ENCODE results near the gene PFDN2. TPM values are rescaled to one million over a fixed set of nuclear protein-coding genes. Genes with fewer than 3 reads are reported as not detected.
"Not testable (repeated sequence)": the region's sequence is repeated elsewhere in the genome, so short reads cannot be mapped to it uniquely, and the experiment has no call there.

PFDN2 gene
- total and polyA plus RNA-seq, 2 donors (not counting 3 experiments of a cell fraction or from before 2014, with no cell fraction given) = 104 to 157 TPM

DNA sequence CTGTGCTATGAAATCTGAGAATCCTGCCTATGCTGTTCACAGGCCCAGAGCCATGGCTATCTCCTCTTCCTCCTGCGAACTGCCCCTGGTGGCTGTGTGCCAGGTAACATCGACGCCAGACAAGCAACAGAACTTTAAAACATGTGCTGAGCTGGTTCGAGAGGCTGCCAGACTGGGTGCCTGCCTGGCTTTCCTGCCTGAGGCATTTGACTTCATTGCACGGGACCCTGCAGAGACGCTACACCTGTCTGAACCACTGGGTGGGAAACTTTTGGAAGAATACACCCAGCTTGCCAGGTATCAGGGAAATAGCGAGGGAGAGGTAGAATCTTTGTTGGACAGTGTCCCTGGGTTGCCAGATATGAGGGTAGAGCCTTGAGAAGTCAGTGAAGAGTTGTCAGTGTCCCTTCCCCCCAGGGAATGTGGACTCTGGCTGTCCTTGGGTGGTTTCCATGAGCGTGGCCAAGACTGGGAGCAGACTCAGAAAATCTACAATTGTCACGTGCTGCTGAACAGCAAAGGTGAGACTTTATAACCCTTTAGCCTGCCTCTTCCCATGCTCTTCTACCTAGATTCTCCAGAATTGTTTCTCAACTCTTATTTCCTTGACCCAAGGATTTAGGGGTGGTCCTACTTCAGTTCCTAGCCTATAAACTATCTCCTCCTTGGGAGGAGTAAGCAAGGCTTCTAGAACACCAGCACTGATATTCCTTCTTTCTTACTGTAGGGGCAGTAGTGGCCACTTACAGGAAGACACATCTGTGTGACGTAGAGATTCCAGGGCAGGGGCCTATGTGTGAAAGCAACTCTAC, 1.5 kb upstream of the PFDN2 start:
- Histone ChIP-seq H3K9me3 (replicated peaks; ENCODE audit: control insufficient read depth, insufficient read depth, low read length) (no peaks in the 10 kb centered on the region), H3K9me1 (replicated peaks; ENCODE audit: control insufficient read depth, extremely low read depth, insufficient read depth, low read length) (no peaks in the 10 kb centered on the region), H3K4me3 (replicated peaks in 1 of 3; ENCODE audit: insufficient read depth in 1 of 3, low read depth in 1 of 3, low read length in 3 of 3) (peak overlapping the region in 1 of 3 experiments; percentile 65), H3K27ac (ENCODE audit: insufficient read depth, low read depth, low read length) (peak overlapping the region; percentile 66), H4K20me1 (replicated peaks; ENCODE audit: control insufficient read depth, extremely low read depth, insufficient read depth, low read length) (no peaks in the 10 kb centered on the region), H2AFZ (ENCODE audit: low read depth, low read length) (no peak overlapping the region), H3K9ac (replicated peaks; ENCODE audit: extremely low read depth, insufficient read depth, low read length) (peak overlapping the region; percentile 89), H3K79me2 (ENCODE audit: control insufficient read depth, insufficient read depth, low read length) (peaks cover 41% of the 10 kb centered on the region), H3K36me3 (ENCODE audit: control insufficient read depth in 2 of 2, extremely low read depth in 1 of 2, insufficient read depth in 2 of 2, low read length in 2 of 2) (peaks cover 13 to 35% of the 10 kb centered on the region in 2 experiments), H3K4me1 (ENCODE audit: control insufficient read depth, extremely low read depth, insufficient read depth, low read length) (peaks cover 30% of the 10 kb centered on the region), H3K4me2 (ENCODE audit: insufficient read depth, low read length) (peak overlapping the region; percentile 57), H3K27me3 (ENCODE audit: control insufficient read depth in 2 of 2, insufficient read depth in 2 of 2, low read length in 2 of 2) (no peaks in the 10 kb centered on the region)
- intact Hi-C loops (cut with micrococcal nuclease) (loop anchor here (1.0 to 5.0 kb wide), 3 partner anchors 34 to 193 kb away; partner anchors contain the start of genes SDHC, UFC1 and USP21), dilution Hi-C loops (cut with MboI; ENCODE audit: extremely low pct_ligation_motif_present, low sequenced_read_pairs) (no loop called here)
- peak; percentile 56 for FAIRE-seq
- no TSS peak for BruUV-seq (replicated peaks)
- POLR2A ChIA-PET = no interaction called here
- peak; percentile 55 for DNase-seq (ENCODE audit: low read depth, low spot score)
- TF ChIP-seq JUN (IDR thresholded peaks at IDR 0.05; ENCODE audit: borderline replicate concordance, insufficient read depth, insufficient read length, low read depth) (no peak), POLR2A (IDR thresholded peaks at IDR 0.05; ENCODE audit: low read depth, low read length) (no peak), MYC (IDR thresholded peaks at IDR 0.05; ENCODE audit: low read depth, low read length) (no peak), GATA2 (IDR thresholded peaks at IDR 0.05; ENCODE audit: insufficient read depth, insufficient read length, low read depth, low read length) (no peak), EZH2 (IDR thresholded peaks at IDR 0.05; ENCODE audit: borderline replicate concordance, low read depth, low read length, severe bottlenecking) (no peak), FOS (IDR thresholded peaks at IDR 0.05; ENCODE audit: borderline replicate concordance, insufficient read depth, low read length) (no peak), POLR2AphosphoS5 (IDR thresholded peaks at IDR 0.05; ENCODE audit: insufficient read depth, low read depth, low read length) (peak; percentile 15)
- TF ChIP-seq, protein P1, sequence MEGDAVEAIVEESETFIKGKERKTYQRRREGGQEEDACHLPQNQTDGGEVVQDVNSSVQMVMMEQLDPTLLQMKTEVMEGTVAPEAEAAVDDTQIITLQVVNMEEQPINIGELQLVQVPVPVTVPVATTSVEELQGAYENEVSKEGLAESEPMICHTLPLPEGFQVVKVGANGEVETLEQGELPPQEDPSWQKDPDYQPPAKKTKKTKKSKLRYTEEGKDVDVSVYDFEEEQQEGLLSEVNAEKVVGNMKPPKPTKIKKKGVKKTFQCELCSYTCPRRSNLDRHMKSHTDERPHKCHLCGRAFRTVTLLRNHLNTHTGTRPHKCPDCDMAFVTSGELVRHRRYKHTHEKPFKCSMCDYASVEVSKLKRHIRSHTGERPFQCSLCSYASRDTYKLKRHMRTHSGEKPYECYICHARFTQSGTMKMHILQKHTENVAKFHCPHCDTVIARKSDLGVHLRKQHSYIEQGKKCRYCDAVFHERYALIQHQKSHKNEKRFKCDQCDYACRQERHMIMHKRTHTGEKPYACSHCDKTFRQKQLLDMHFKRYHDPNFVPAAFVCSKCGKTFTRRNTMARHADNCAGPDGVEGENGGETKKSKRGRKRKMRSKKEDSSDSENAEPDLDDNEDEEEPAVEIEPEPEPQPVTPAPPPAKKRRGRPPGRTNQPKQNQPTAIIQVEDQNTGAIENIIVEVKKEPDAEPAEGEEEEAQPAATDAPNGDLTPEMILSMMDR (IDR thresholded peaks at IDR 0.05; ENCODE audit: extremely low read depth in 1 of 2, insufficient read depth in 1 of 2, low read depth in 1 of 2, low read length in 2 of 2) = peak; percentile 37 to 39
- TF ChIP-seq, protein P2, sequence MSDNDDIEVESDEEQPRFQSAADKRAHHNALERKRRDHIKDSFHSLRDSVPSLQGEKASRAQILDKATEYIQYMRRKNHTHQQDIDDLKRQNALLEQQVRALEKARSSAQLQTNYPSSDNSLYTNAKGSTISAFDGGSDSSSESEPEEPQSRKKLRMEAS (IDR thresholded peaks at IDR 0.05; ENCODE audit: insufficient read depth, insufficient read length) = no peak
- CTCF ChIA-PET = interaction anchor here (1.1 to 1.9 kb wide), 3 partner anchors 13 to 263 kb away, joined by 3 to 4 read pairs (median 3); partner anchors contain the start of gene DEDD

DNA sequence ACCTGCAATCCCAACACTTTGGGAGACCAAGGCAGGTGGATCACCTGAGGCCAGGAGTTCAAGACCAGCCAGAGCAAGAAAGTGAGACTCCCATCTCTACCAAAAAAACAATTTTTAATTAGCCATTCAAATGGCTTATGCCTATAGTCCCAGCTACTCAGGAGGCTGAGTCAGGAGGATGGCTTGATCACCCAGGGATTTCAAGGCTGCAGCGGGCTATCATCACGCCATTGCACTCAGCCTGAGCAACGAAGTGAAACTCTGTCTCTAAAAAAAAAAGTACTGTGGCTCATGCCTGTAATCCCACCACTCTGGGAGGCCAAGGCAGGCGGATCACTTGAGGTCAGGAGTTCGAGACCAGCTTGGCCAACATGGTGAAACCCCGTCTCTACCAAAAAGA, 1.9 kb downstream of the PFDN2 start:
- H3K4me2 ChIP-seq (ENCODE audit: insufficient read depth, low read length); H3K27me3 ChIP-seq (ENCODE audit: control insufficient read depth in 2 of 2, insufficient read depth in 2 of 2, low read length in 2 of 2); POLR2A ChIA-PET; H2AFZ ChIP-seq (ENCODE audit: low read depth, low read length); BruUV-seq (replicated peaks); H3K36me3 ChIP-seq (ENCODE audit: control insufficient read depth in 2 of 2, extremely low read depth in 1 of 2, insufficient read depth in 2 of 2, low read length in 2 of 2); DNase-seq (ENCODE audit: low read depth, low spot score); H3K9ac ChIP-seq (replicated peaks; ENCODE audit: extremely low read depth, insufficient read depth, low read length); H4K20me1 ChIP-seq (replicated peaks; ENCODE audit: control insufficient read depth, extremely low read depth, insufficient read depth, low read length); H3K9me1 ChIP-seq (replicated peaks; ENCODE audit: control insufficient read depth, extremely low read depth, insufficient read depth, low read length); FAIRE-seq; dilution Hi-C loops (cut with MboI; ENCODE audit: extremely low pct_ligation_motif_present, low sequenced_read_pairs); H3K9me3 ChIP-seq (replicated peaks; ENCODE audit: control insufficient read depth, insufficient read depth, low read length); H3K4me3 ChIP-seq (replicated peaks in 1 of 3; ENCODE audit: insufficient read depth in 1 of 3, low read depth in 1 of 3, low read length in 3 of 3): not testable (repeated sequence)
- intact Hi-C loops (cut with micrococcal nuclease) = loop anchor here (5.0 kb wide), 1 partner anchor 196 kb away; the partner anchor contains the start of gene SDHC
- H3K4me1 ChIP-seq (ENCODE audit: control insufficient read depth, extremely low read depth, insufficient read depth, low read length) = peaks cover 48% of the 10 kb centered on the region
- CTCF ChIA-PET = interaction anchor here (1.1 to 1.5 kb wide), 2 partner anchors 11 to 23 kb away, joined by 3 read pairs; no protein-coding TSS in a partner anchor
- peaks cover 73% of the 10 kb centered on the region for H3K79me2 ChIP-seq (ENCODE audit: control insufficient read depth, insufficient read depth, low read length)
- peak overlapping the region; percentile 65 for H3K27ac ChIP-seq (ENCODE audit: insufficient read depth, low read depth, low read length)
